ENCODE data around the gene WDR72. TPM values are rescaled to one million over a fixed set of nuclear protein-coding genes. Genes with fewer than 3 reads are reported as not detected.

WDR72 gene
- polyA plus RNA-seq, 1 donor (not counting 4 experiments of a cell fraction or from before 2014, with no cell fraction given): 0.03 TPM

DNA sequence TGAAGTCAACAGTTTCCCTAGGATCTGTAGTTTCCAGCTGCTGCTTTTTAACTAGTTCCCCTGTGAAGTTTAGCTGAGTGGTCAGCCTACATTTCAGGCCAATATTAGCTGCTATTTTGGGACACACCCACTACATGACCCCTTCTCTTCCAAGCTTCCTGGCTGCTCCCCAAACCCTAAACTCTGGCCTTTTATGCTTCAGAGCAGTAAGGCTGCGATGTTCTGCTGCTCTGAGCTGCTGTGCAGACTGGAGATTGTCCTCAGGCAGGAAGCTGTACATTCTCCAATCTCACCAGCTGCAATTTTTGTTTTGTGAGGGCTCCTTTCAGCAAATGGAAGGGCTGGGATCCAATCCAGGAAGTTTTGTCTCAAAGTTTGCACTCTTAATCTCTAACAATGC is 48.0 kb upstream of the WDR72 start:
- no peaks in the 10 kb centered on the region for H3K4me1 ChIP-seq (ENCODE audit: control insufficient read depth, extremely low read depth, insufficient read depth, low read length)
- FAIRE-seq (no peak), DNase-seq (ENCODE audit: low read depth, low spot score) (no peak)
- no peak overlapping the region for H3K27ac ChIP-seq (ENCODE audit: control insufficient read depth, insufficient read depth, low read length)
- no peak overlapping the region for H3K4me3 ChIP-seq (ENCODE audit: control insufficient read depth in 2 of 3, extremely low read depth in 1 of 3, insufficient read depth in 2 of 3, low read depth in 1 of 3, low read length in 3 of 3)
- dilution Hi-C loops (cut with MboI; ENCODE audit: extremely low pct_ligation_motif_present, low sequenced_read_pairs): no loop called here
- H4K20me1 ChIP-seq (ENCODE audit: control insufficient read depth, extremely low read depth, insufficient read depth, low read length): no peaks in the 10 kb centered on the region
- no peaks in the 10 kb centered on the region for H3K27me3 ChIP-seq (ENCODE audit: control insufficient read depth, extremely low read depth, insufficient read depth, low read length)
- no peaks in the 10 kb centered on the region for H3K79me2 ChIP-seq (ENCODE audit: control insufficient read depth, insufficient read depth, low read length)
- TF ChIP-seq CTCF (optimal IDR thresholded peaks at IDR 0.05 in 1 of 3, IDR thresholded peaks at IDR 0.05 in 1 of 3, conservative IDR thresholded peaks at IDR 0.05 in 1 of 3; ENCODE audit: extremely low read depth in 1 of 3, insufficient read depth in 2 of 3, low read length in 3 of 3) (no peak), EZH2 (IDR thresholded peaks at IDR 0.05; ENCODE audit: low read length) (no peak)
- no peak overlapping the region for H3K4me2 ChIP-seq (ENCODE audit: control insufficient read depth, extremely low read depth, insufficient read depth, low read depth, low read length)
- H3K36me3 ChIP-seq (ENCODE audit: control insufficient read depth in 2 of 2, extremely low read depth in 1 of 2, insufficient read depth in 2 of 2, low read length in 2 of 2): no peaks in the 10 kb centered on the region
- H2AFZ ChIP-seq (ENCODE audit: control insufficient read depth, low read length): no peak overlapping the region
- no peaks in the 10 kb centered on the region for H3K9me3 ChIP-seq (ENCODE audit: control insufficient read depth, low read depth, low read length)
- no peaks in the 10 kb centered on the region for H3K9me1 ChIP-seq (ENCODE audit: control insufficient read depth, extremely low read depth, insufficient read depth, low read length)
- H3K9ac ChIP-seq (ENCODE audit: control insufficient read depth, extremely low read depth, insufficient read depth, low read length): no peak overlapping the region

DNA sequence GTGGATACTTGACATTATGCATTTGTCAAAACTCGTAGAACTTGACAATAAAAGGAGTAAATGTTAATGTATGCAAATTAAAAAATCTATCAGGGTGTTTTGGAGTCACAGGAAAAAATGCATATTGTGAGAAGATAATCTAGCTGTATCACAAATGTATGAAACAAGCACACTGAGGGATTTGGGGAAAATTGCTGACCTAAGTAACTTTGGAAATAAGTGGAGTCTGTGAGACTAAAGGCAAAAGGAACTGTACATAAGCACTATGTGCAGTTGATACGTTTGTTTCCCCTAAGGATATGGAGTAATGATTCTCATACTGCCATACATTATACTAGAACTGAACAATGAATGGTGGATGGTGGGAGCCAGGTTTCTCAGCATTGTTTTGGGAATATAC is 43.2 kb upstream of the WDR72 start:
- Histone ChIP-seq H4K20me1 (ENCODE audit: control insufficient read depth, extremely low read depth, insufficient read depth, low read length) (no peaks in the 10 kb centered on the region), H3K9me3 (ENCODE audit: control insufficient read depth, low read depth, low read length) (no peaks in the 10 kb centered on the region), H3K4me3 (ENCODE audit: control insufficient read depth in 2 of 3, extremely low read depth in 1 of 3, insufficient read depth in 2 of 3, low read depth in 1 of 3, low read length in 3 of 3) (no peak overlapping the region), H3K27me3 (ENCODE audit: control insufficient read depth, extremely low read depth, insufficient read depth, low read length) (no peaks in the 10 kb centered on the region), H2AFZ (ENCODE audit: control insufficient read depth, low read length) (no peak overlapping the region), H3K9me1 (ENCODE audit: control insufficient read depth, extremely low read depth, insufficient read depth, low read length) (no peaks in the 10 kb centered on the region), H3K4me2 (ENCODE audit: control insufficient read depth, extremely low read depth, insufficient read depth, low read depth, low read length) (no peak overlapping the region), H3K27ac (ENCODE audit: control insufficient read depth, insufficient read depth, low read length) (no peak overlapping the region), H3K4me1 (ENCODE audit: control insufficient read depth, extremely low read depth, insufficient read depth, low read length) (no peaks in the 10 kb centered on the region), H3K36me3 (ENCODE audit: control insufficient read depth in 2 of 2, extremely low read depth in 1 of 2, insufficient read depth in 2 of 2, low read length in 2 of 2) (no peaks in the 10 kb centered on the region), H3K79me2 (ENCODE audit: control insufficient read depth, insufficient read depth, low read length) (no peaks in the 10 kb centered on the region), H3K9ac (ENCODE audit: control insufficient read depth, extremely low read depth, insufficient read depth, low read length) (no peak overlapping the region)
- FAIRE-seq (no peak), DNase-seq (ENCODE audit: low read depth, low spot score) (no peak)
- TF ChIP-seq CTCF (optimal IDR thresholded peaks at IDR 0.05 in 1 of 3, IDR thresholded peaks at IDR 0.05 in 1 of 3, conservative IDR thresholded peaks at IDR 0.05 in 1 of 3; ENCODE audit: extremely low read depth in 1 of 3, insufficient read depth in 2 of 3, low read length in 3 of 3) (no peak), EZH2 (IDR thresholded peaks at IDR 0.05; ENCODE audit: low read length) (no peak)
- dilution Hi-C loops (cut with MboI; ENCODE audit: extremely low pct_ligation_motif_present, low sequenced_read_pairs): no loop called here
